Tracheal epithelial cell (primary cell): Measurements from ENCODE around the gene NSD2. TPM values are rescaled to one million over a fixed set of nuclear protein-coding genes. Genes with fewer than 3 reads are reported as not detected.

Source experiments
- total RNA-seq: library from RNA; depleted of rRNA; stranded (reverse); fragments of >200 nt; gene quantifications from 2 replicates; pipeline ENCODE4 v1.2.1, GENCODE V29; 2014

NSD2 gene
- total RNA-seq, result 36.9 and 43.1 TPM in 2 replicates

DNA sequence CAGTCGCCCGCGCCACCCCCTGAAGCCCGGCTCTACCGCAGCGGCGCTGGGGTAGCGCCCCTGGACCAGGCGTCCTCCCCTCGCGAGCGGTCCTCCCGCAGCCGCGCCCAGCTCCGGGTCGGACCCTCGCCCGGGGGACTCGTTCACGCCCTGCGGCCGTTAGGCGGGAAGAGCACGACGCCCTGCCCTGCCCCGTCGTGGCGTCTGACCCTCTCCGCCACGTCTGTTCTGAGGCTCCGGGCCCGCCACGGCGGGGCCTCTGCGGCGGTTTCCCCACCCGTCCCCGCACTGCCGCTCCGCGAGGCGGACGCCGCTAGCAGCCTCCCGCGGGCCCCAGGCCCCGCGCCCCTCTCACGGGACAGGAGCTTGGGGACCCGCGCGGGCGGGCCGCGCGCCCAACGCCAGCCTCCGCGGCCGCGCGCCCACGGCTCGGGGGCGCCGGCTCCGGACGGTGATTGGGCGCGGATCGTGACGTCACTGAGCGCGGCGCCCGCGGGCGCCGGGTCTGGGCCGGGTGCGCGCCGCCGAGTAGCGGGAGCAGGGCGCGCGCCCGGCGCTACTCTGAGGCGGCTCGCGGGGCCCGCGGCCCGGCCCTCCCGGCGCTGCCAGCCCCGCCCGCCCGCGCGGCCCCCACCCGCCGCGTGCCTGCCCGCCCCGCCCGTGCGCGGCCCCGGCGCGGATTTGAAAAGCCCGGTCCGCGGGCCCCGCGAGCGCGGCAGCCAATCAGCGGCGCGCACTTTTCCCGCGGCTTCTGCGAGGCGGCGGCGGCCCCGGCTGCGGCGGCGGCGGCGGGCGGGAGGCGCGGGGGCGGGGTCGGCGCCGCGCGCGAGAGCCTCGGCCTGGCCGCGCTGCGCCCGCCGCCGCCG is at the start of gene NSD2:
NSD2 (plus strand) TSS at position 816 of the 866 bp plus-strand sequence. CDS start 29,262 bp downstream, outside the sequence.

DNA sequence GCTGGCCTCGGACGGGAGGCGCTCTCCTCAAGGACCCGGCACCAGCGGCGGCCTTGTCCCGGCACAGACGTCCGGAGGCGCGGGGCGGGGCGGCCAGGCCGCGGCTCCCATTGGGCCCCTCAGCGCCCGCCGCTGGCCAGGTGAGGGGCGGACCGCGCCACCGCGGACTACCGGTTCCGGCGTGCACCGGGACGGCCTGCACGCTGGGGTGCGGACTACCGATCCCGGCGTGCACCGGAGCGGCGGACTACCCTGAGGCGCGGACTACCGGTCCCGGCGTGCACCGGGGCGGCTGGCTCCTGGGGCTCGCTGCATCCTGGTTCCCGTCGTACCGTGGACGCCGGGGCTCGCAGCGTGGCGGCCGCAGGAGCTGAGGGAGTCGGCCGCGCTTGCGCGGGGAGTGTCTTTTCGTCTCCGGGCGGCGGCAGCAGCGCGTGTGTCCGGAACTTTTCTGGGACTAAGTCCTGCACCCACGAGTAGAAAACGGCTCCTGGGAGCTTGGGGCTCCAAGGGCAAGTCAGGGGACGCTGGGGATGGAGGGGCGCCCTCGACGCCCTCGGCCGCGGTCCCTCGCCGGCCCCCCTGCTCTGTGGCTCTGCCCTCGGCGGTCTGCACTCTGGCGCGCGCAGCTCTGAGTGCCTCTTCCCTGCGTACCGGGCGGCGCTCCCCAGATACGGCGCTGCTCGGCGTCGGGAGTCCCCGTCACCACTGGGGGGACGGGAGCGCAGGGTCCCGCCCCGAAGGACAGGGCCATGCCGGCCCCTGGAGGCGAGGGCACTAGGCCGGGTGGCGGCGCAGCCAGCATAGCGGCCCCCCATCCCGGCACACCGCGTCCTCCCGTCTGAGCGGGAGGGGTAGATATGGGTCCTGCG is 14.9 kb upstream of the NSD2 start, which contains the start of gene LETM1:
LETM1 (minus strand) TSS at position 86 of the 872 bp plus-strand sequence. CDS start 206 bp downstream, outside the sequence.

DNA sequence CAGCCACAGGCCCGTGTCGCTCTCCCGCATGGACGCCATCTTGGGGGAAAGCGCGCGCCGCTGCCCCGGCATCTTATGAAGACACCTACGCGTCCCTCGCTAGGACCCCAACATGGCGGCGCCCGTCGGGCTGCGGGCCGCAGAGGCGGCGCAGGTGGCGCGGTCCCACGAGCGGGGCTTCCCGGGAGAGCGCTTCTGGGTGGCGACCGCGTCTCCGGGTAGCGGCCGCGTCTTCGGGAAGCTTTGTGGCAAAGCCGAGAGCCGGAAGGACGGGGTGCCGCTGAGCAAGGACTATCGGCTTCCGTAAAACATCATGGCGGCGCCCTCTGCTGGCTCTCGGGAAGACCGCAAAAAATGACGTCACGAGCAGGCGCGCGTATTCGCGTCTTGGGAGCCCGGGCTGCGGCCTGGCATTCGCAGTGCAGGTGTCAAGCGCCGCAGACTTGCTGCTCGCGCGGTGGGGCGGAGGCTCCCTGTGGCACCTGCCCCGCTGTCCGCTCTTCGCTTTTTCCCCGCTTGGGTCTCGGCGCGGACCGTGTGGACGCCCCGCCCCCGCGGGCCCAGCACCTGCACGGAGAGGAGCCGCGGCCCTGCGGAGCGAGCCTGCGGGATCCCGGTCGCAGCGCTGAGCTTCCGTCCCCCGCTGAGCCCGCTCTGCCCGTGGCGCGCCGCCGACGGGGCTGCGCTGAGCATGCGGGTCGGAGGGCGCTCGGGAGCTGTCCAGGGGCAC is 137.9 kb downstream of the NSD2 start, which contains the start of gene NELFA:
NELFA (minus strand) TSS at position 54 of the 730 bp plus-strand sequence; CDS start at position 39, 15 bp downstream.

Other genes with a start within 250 kb of the NSD2 start
- 1.9 and 3.6 TPM in 2 replicates for gene FAM53A, start 187.1 kb upstream of the NSD2 start, total RNA-seq
- gene SLBP, start 159.1 kb upstream of the NSD2 start, total RNA-seq, result 95.9 and 100 TPM in 2 replicates
- gene TMEM129, start 150.1 kb upstream of the NSD2 start, total RNA-seq, result 46.9 and 47.7 TPM in 2 replicates
- gene TACC3, start 149.9 kb upstream of the NSD2 start, total RNA-seq, result 0.85 and 4.8 TPM in 2 replicates
- 55.4 and 118 TPM in 2 replicates for gene FGFR3, start 78.1 kb upstream of the NSD2 start, total RNA-seq
- gene LETM1, start 15.2 kb upstream of the NSD2 start, total RNA-seq, result 91.2 and 128 TPM in 2 replicates
- gene NELFA, start 137.6 kb downstream of the NSD2 start, total RNA-seq, result 15.7 and 23.2 TPM in 2 replicates
- gene NAT8L, start 187.9 kb downstream of the NSD2 start, total RNA-seq, result 0.24 TPM in 1 of 2 replicates, not detected in the other